H7 (cell line): ENCODE data around the gene PRKCZ. TPM values are rescaled to one million over a fixed set of nuclear protein-coding genes. Genes with fewer than 3 reads are reported as not detected.

Source experiments
- DNase-seq: peaks from one replicate; pipeline ENCODE4 v3.0.0; 2012
- H3K27me3 ChIP-seq: 2 replicates; pipeline ENCODE4 v1.6.0; 2011; ENCODE audit warnings: mild to moderate bottlenecking, low read length; ENCODE audit not compliant: control insufficient read depth, insufficient read depth
- H3K36me3 ChIP-seq: replicated peaks from 2 replicates; pipeline ENCODE4 v1.5.1; 2011; ENCODE audit warnings: low read length; ENCODE audit not compliant: control insufficient read depth, insufficient read depth
- H3K4me3 ChIP-seq: 2 replicates; pipeline ENCODE4 v1.5.1; 2011; ENCODE audit warnings: low read depth, mild to moderate bottlenecking, control low read depth, low read length, moderate library complexity; ENCODE audit not compliant: insufficient read depth
- total RNA-seq: library from RNA; depleted of rRNA; stranded (reverse); fragments of >200 nt; shearing (Covaris generic); gene quantifications from 2 replicates; pipeline ENCODE4 v1.2.3, GENCODE V29; 2014

PRKCZ gene
- total RNA-seq, 1 experiment from 2014 or later, result 38.5 TPM

DNA sequence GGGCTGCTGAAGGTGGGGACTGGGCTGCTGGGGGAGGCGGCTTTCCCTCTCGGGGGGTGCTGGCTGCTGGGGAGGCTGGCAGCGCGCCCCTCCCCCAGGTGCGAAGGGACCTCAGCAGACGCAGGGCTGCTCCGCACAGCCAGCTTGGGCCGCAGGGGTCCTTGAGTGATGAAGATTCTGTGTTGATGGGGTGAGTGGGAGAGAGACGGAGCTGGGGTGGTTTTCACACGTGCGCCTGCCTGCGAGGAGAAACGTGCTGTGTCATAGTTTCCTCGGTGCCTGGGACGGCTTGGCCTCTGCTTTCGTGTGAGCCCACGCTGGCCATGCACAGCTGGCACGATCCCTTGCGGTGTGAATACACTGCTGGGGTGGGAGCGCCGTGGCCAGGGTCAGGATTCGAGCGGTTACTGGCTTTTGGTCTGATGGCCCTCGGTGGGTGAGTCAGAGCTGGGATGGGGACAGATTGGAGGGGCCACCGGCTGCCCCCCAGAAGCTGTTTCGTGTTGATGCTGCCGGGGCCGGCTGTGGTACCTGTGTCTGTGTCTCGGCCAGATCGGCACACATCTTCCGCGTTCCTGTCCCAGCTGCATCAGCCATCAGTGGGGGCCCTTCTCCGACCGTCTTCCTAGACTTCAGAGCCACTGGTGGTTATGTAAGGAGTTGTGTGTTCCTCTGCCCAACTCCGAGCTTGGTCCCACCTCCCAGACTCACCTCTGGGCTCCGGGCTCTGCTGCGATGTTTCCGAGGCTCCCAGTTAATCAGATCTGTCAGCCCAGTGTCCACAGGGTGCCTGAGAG lies 24.9 kb downstream of the PRKCZ start:
- Histone ChIP-seq H3K4me3 (no peak overlapping the region), H3K36me3 (no peaks in the 10 kb centered on the region), H3K27me3 (no peaks in the 10 kb centered on the region)
- DNase-seq, result peak; percentile 78

- no peak for DNase-seq
- Histone ChIP-seq H3K4me3 (no peak overlapping the region), H3K27me3 (no peaks in the 10 kb centered on the region), H3K36me3 (no peaks in the 10 kb centered on the region)
These were observed 26.6 kb downstream of the PRKCZ start for GRCh38 chr1:2076826-2077225.

GRCh38 chr1:2078170-2078569 lies 28.0 kb downstream of the PRKCZ start:
- H3K4me3 ChIP-seq, result no peak overlapping the region
- no peak for DNase-seq
- H3K27me3 ChIP-seq, result no peaks in the 10 kb centered on the region
- H3K36me3 ChIP-seq, result no peaks in the 10 kb centered on the region

DNA sequence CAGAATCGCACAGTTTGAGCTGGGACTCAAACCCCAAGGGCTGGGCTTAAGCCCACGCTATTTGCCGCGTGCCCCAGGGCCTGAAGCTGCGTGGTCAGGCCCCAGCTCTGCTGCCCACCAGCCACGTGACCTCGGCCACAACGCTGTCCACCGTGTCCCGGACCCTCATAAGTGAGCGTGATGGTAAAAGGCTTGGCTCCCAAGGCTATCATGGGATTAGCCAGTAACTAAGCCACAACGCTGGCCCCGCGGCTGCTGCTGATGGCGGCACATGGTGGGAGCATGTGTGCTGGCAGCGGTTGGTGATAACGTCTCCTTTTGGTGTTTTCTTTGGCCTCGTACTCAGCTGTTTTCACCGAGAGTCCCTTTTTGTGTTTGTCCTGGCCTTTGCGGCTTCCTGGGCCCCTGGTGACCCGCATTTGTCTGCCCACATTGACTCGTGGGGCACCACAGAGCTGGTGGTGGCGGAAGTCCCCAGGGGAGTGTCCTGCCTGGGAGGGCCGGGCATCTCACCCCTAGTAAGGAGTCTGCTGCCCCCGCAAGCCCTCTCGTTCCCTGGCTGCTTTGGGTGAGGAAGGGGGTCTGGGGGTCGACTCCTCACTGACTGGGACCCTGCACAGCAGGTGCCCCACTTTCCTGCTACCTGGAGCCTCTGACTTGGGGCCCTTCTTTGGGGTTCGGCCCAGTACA lies 29.3 kb downstream of the PRKCZ start:
- no peak for DNase-seq
- no peak overlapping the region for H3K4me3 ChIP-seq
- no peaks in the 10 kb centered on the region for H3K27me3 ChIP-seq
- H3K36me3 ChIP-seq, result no peaks in the 10 kb centered on the region

GRCh38 chr1:2080140-2080539 lies 29.9 kb downstream of the PRKCZ start:
- Histone ChIP-seq H3K36me3 (no peaks in the 10 kb centered on the region), H3K27me3 (no peaks in the 10 kb centered on the region), H3K4me3 (no peak overlapping the region)
- no peak for DNase-seq

GRCh38 chr1:2080884-2081283 lies 30.7 kb downstream of the PRKCZ start:
- DNase-seq, result no peak
- Histone ChIP-seq H3K36me3 (no peaks in the 10 kb centered on the region), H3K4me3 (no peak overlapping the region), H3K27me3 (no peaks in the 10 kb centered on the region)

DNA sequence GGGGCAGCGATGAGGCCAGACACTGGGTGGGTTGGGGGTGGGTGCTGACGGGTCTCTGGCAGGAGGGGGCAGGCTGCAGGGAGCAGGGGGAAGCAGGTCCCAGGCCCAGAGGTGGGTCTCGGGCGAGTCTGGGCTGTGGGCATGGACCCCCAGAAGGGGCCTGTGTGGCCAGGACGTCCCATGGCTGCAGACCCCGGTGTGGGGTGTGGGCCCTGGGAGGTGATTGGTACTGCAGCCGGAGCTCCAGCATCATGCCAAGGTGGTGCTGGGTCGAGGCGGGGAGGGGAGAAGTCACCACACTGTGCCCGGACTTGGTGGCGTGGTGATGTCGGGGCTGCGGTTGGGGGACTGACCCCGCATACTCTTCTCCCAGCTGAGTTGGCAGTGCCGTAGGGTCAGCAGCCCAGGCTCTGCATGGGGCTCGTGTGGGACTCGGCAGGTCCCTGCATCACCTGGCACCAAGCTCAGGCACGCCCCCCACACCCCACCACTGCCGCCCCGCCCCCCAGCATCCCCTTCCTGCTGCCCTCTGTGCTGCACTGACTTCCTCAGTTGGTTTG lies 31.2 kb downstream of the PRKCZ start:
- Histone ChIP-seq H3K27me3 (no peaks in the 10 kb centered on the region), H3K4me3 (no peak overlapping the region), H3K36me3 (no peaks in the 10 kb centered on the region)
- no peak for DNase-seq

- Histone ChIP-seq H3K4me3 (no peak overlapping the region), H3K27me3 (no peaks in the 10 kb centered on the region), H3K36me3 (no peaks in the 10 kb centered on the region)
- DNase-seq, result no peak
These were observed 31.9 kb downstream of the PRKCZ start for GRCh38 chr1:2082064-2082463.

- Histone ChIP-seq H3K27me3 (no peaks in the 10 kb centered on the region), H3K4me3 (no peak overlapping the region)
- DNase-seq, result no peak
These were observed 33.5 kb downstream of the PRKCZ start for GRCh38 chr1:2083666-2084065.

DNA sequence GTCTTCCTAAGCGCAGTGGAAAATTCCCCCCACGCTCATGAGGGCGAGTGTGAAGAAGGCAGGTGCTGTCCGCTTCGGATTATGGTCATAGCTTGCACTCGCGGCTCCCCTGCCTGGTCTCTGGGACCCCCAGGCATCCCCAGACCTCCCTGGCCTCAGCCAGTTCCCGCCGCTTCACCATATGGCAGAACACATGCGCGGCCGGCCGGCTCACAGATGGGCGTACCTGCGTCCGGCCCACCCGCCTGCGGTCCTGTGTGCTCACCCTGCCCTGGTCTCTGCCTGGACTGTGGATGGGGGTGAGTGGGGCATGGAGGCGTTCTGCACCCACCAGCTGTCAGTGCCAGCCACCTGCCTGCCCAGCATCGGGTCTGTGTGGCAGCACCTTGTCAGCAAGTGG lies 34.1 kb downstream of the PRKCZ start:
- H3K27me3 ChIP-seq, result no peaks in the 10 kb centered on the region
- no peak overlapping the region for H3K4me3 ChIP-seq
- no peak for DNase-seq
- no peaks in the 10 kb centered on the region for H3K36me3 ChIP-seq

More at GRCh38 chr1:2083666-2084065, 33.5 kb downstream of the PRKCZ start:
- no peaks in the 10 kb centered on the region for H3K36me3 ChIP-seq

- H3K4me3 ChIP-seq, result no peak overlapping the region
- H3K36me3 ChIP-seq, result no peaks in the 10 kb centered on the region
- H3K27me3 ChIP-seq, result no peaks in the 10 kb centered on the region
- no peak for DNase-seq
These were observed 34.9 kb downstream of the PRKCZ start for GRCh38 chr1:2085080-2085479.

DNA sequence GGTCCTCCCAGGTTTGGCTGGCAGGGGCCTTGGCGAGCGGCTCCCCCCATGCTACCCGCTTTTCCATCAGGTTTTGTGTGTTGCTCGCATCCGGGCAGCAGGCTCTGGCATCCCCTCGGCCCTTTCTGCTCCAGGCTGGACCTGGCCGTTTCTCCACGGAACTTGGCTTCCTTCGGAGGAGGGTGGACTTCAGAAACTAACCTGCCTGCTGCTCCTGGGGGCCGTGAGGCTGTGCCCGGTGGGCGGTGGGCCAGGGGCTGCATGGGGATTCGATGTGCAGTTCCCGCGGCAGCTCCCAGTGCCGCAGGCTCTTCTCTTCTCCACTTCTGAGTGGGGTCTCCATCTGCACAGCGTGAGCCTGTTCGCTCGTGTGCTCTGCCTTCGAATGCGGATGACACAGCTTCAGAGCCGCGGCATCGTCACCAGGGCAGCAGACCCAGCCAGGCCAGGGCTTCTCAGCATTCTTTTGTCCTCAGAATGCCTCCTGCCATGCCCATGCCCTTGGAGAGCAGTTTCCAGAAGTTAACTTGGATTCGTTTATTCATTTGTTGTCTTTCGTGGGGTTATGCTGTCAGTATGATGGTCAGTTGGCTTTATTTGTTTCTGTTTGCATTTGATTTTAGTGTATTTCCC lies 36.4 kb downstream of the PRKCZ start:
- no peak for DNase-seq
- Histone ChIP-seq H3K36me3 (no peaks in the 10 kb centered on the region), H3K27me3 (no peaks in the 10 kb centered on the region), H3K4me3 (no peak overlapping the region)

GRCh38 chr1:2087766-2088165 lies 37.6 kb downstream of the PRKCZ start:
- DNase-seq, result no peak
- no peaks in the 10 kb centered on the region for H3K36me3 ChIP-seq
- no peak overlapping the region for H3K4me3 ChIP-seq
- no peaks in the 10 kb centered on the region for H3K27me3 ChIP-seq

DNA sequence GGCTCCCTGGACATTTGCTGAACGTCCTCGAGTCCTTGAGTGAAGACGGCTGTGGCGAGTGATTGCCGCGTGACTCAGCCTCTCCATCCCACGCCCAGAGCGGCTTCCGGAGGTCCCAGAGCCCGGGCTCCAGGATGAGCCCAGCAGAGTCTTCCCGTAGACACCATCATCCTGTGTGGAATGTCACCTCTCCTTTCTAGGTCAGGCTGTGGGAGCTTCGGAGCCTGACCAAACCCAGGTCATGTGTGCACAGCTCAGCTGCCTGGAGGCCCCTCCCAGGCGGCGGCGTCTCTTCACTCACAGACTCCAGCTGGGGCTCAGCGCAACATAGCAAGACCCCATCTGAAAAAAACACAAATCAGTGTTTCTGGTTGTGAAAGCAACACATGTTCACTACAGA lies 38.2 kb downstream of the PRKCZ start:
- Histone ChIP-seq H3K4me3 (no peak overlapping the region), H3K36me3 (no peaks in the 10 kb centered on the region), H3K27me3 (no peaks in the 10 kb centered on the region)
- DNase-seq, result no peak

DNA sequence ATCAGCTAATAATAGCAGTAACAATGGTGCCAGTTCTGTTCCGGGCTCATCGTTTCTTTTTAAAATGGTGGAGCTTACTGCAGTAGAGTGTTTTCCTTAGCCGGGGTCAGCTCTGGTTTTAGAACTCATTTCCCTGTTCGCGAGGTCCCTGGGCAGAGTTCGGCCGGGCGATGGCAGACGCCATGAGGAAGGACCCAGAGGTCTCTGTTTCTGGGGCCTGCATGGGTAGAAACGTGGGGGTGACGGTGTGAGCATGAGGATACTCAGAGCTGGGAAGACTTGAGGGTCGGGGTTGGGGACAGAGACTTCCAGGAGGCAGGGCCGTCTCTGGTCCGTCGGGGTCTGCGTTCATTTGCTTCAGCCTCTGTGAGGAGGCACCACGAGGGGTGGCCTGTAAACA lies 38.8 kb downstream of the PRKCZ start:
- Histone ChIP-seq H3K27me3 (no peaks in the 10 kb centered on the region), H3K4me3 (no peak overlapping the region), H3K36me3 (no peaks in the 10 kb centered on the region)
- DNase-seq, result no peak
